DMS153 treated with DMSO at 0.1 percent for 48 hours (cell line): ENCODE results near the gene ZBTB32.
"Not testable (repeated sequence)": the region's sequence is repeated elsewhere in the genome, so short reads cannot be mapped to it uniquely, and the experiment has no call there.

Experiments
- DNase-seq: peaks from one replicate; lab custom pipeline; 2025; ENCODE audit not compliant: unreplicated experiment; lab: John Stamatoyannopoulos, UW

Gene ZBTB32

DNA sequence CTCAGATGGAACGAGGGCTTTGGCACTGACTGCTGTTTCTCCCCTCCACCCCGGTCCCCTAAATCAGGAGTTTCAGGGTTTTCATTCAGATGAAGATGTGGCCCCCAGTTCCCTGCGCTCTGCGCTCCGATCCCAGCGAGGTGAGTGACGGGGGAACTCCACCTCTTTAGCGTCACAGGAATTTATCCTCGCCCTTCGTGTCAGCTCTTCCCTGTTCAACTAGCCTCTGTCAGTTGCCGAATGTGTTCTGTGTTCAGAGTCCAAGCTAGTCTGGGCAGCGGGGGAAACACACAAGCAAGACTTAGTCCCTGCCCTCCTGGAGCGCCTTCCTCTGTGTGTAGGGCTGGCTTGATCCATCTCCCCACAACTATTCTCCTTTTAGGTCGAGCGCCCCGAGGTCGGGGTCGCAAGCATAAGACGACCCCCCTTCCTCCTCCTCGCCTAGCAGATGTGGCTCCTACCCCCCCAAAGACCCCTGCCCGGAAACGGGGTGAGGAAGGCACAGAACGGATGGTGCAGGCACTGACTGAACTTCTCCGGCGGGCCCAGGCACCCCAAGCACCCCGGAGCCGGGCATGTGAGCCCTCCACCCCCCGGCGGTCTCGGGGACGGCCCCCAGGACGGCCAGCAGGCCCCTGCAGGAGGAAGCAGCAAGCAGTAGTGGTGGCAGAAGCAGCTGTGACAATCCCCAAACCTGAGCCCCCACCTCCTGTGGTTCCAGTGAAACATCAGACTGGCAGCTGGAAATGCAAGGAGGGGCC is 15.2 kb downstream of the ZBTB32 start:
- no peak for DNase-seq

DNA sequence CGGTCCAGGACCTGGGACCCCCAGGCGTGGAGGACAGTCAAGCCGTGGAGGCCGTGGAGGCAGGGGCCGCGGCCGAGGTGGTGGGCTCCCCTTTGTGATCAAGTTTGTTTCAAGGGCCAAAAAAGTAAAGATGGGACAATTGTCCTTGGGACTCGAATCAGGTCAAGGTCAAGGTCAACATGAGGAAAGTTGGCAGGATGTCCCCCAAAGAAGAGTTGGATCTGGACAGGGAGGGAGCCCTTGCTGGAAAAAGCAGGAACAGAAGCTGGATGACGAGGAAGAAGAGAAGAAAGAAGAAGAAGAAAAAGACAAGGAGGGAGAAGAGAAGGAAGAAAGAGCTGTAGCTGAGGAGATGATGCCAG is 15.8 kb downstream of the ZBTB32 start:
- DNase-seq, result no peak

DNA sequence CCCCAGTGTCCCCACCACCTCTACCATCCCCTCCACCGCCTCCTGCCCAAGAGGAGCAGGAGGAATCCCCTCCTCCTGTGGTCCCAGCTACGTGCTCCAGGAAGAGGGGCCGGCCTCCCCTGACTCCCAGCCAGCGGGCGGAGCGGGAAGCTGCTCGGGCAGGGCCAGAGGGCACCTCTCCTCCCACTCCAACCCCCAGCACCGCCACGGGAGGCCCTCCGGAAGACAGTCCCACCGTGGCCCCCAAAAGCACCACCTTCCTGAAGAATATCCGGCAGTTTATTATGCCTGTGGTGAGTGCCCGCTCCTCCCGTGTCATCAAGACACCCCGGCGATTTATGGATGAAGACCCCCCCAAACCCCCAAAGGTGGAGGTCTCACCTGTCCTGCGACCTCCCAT is 16.3 kb downstream of the ZBTB32 start:
- DNase-seq, result no peak

- no peak for DNase-seq
These were observed 17.0 kb downstream of the ZBTB32 start for GRCh38 chr19:35721374-35721773.

- DNase-seq, result no peak
These were observed 18.1 kb downstream of the ZBTB32 start for GRCh38 chr19:35722461-35722860.

GRCh38 chr19:35722897-35723296 is 18.5 kb downstream of the ZBTB32 start:
- DNase-seq, result no peak

DNA sequence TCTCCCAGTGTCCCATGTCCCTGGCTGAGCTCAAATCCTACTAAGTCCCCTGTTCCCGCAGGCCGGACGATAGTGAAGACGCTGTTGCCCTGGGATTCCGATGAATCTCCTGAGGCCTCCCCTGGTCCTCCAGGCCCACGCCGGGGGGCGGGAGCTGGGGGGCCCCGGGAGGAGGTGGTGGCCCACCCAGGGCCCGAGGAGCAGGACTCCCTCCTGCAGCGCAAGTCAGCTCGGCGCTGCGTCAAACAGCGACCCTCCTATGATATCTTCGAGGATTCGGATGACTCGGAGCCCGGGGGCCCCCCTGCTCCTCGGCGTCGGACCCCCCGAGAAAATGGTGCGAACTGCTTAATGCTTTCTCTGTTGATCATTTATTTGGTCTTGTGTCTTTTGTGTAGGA is 19.3 kb downstream of the ZBTB32 start:
- no peak for DNase-seq

DNA sequence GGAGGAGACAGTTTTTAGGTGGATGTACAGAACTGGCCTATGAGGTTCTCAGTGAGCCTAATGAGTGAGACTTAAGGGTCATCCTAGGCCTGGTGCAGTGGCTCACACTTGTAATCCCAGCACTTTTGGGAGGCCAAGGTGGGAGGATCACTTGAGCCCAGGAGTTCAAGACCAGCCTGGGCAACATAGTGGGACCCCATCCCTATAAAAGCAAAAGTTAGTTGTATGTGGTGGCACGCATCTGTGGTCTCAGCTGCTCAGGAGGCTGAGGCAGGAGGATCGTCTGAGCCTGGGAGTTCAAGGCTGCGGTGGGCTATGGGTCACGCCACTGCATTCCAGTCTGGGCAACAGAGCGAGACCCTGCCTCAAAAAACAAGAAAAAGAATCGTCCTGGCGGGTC is 19.8 kb downstream of the ZBTB32 start:
- not testable (repeated sequence) for DNase-seq

- no peak for DNase-seq
These were observed 20.2 kb downstream of the ZBTB32 start for GRCh38 chr19:35724560-35724959.

DNA sequence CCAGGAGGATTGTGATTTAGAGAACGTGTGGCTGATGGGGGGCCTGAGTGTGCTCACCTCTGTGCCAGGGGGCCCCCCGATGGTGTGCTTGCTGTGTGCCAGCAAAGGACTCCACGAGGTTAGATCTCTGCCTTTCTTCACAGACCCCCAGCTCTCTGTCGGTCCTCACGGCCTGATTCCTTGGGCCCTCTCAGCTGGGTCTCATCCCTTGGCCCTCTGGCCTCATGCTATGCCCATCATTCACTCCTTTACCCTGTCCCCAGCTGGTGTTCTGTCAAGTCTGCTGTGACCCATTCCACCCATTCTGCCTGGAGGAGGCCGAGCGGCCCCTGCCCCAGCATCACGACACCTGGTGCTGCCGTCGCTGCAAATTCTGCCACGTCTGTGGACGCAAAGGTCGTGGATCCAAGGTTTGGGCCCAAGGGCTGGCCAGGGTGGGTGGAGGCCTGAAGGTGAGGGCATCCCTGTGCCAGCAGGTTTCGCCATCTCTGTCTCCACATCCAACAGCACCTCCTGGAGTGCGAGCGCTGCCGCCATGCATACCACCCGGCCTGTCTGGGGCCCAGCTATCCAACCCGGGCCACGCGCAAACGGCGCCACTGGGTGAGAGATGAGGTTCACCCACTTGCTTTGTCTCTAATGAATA is 21.0 kb downstream of the ZBTB32 start:
- no peak for DNase-seq

- no peak for DNase-seq
These were observed 22.9 kb downstream of the ZBTB32 start for GRCh38 chr19:35727053-35727955.

GRCh38 chr19:35727956-35728706 is 23.8 kb downstream of the ZBTB32 start:
- no peak for DNase-seq

GRCh38 chr19:35729021-35729420 is 24.7 kb downstream of the ZBTB32 start:
- no peak for DNase-seq

- DNase-seq, result no peak
These were observed 25.4 kb downstream of the ZBTB32 start for GRCh38 chr19:35729763-35730162.

DNA sequence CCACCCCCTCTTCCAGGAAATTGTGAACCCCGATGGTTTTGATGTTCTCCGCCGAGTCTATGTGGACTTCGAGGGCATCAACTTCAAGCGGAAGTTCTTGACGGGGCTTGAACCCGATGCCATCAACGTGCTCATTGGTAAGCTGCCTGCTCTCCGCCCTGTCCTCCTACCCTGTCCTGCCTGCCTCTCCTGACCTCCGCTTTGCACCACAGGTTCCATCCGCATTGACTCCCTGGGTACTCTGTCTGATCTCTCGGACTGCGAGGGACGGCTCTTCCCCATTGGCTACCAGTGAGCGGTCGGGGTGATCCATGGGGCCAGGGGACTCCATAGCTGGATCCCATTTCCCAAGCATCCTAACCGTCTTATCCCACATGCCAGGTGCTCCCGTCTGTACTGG is 26.0 kb downstream of the ZBTB32 start:
- no peak for DNase-seq

DNA sequence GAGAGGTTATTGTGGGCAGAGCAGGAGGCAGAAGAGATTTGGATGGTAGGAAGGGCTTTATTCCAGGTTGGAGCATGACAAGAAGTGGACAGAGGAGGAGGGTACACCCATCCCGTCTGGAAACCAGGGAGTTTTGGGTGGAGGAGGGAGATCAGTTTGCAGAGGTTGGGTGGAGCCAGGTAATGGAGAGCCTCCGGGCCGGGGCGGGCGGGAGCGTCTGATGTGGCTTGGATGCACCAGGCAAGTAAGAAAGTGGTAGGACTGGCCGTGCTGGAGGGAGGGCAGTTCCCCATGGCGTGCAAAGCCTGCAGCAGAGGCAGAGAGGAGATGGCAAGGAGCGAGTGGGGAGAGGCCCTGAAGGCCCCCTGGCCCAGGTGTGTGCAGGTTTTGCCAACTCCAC is 27.0 kb downstream of the ZBTB32 start:
- no peak for DNase-seq

- DNase-seq, result no peak
These were observed 27.5 kb downstream of the ZBTB32 start for GRCh38 chr19:35731779-35732405.

GRCh38 chr19:35732540-35733179 is 28.3 kb downstream of the ZBTB32 start:
- DNase-seq, result no peak

DNA sequence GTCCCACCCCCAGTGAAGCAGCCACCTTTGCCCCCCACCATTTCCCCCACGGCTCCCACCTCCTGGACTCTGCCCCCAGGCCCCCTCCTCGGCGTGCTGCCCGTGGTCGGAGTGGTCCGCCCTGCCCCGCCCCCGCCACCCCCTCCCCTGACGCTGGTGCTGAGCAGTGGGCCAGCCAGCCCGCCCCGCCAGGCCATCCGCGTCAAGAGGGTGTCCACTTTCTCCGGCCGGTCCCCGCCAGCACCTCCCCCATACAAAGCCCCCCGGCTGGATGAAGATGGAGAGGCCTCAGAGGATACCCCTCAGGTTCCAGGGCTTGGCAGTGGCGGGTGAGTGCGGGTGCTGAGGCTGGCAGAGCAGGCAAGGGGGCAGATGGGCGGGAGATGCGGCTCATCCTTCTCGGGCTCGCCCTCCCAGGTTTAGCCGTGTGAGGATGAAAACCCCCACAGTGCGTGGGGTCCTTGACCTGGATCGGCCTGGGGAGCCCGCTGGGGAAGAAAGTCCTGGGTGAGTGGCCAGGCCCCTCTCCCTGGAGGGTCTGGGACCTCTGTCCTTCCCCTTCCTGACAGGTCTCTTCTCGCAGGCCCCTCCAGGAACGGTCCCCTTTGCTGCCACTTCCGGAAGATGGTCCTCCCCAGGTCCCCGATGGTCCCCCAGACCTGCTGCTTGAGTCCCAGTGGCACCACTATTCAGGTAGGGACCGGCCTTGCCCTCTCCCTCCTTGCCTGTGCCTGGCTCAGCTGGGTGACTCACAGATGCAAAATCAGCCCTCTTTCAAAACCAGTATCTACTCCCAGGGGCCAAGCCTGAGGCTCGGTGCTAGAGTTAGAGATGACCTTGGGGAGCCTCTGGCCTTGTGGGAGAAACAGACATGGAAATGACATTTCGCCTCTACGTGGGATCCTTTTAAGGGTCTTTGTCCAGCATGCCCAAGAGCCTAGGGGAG is 29.1 kb downstream of the ZBTB32 start:
- DNase-seq, result no peak
